Measurements from ENCODE around the gene THYN1.

THYN1 gene

GRCh38 chr11:134216816-134217215, 36.3 kb downstream of the THYN1 start:
- Mint-ChIP-seq H3K27ac (ENCODE audit: low read depth) (no peak overlapping the region), H3K9me3 (no peaks in the 10 kb centered on the region), H3K4me3 (no peak overlapping the region), H3K36me3 (ENCODE audit: insufficient read depth) (peaks cover 22% of the 10 kb centered on the region), H3K27me3 (no peaks in the 10 kb centered on the region), H3K4me1 (peaks cover 17% of the 10 kb centered on the region)
- DNase-seq (ENCODE audit: low spot score in 2 of 2), result no peak
- no peak for ATAC-seq (replicated peaks; ENCODE audit: extremely low read depth, poor library complexity, severe bottlenecking)

- H3K4me3 Mint-ChIP-seq, result no peak overlapping the region
- ATAC-seq (replicated peaks; ENCODE audit: extremely low read depth, poor library complexity, severe bottlenecking), result no peak
- no peaks in the 10 kb centered on the region for H3K9me3 Mint-ChIP-seq
- H3K4me1 Mint-ChIP-seq, result peaks cover 22% of the 10 kb centered on the region
- no peak for DNase-seq (ENCODE audit: low spot score in 2 of 2)
- peaks cover 25% of the 10 kb centered on the region for H3K36me3 Mint-ChIP-seq (ENCODE audit: insufficient read depth)
- H3K27me3 Mint-ChIP-seq, result no peaks in the 10 kb centered on the region
- no peak overlapping the region for H3K27ac Mint-ChIP-seq (ENCODE audit: low read depth)
Observed at GRCh38 chr11:134215836-134216235, 37.3 kb downstream of the THYN1 start.

GRCh38 chr11:134207538-134208239, 45.5 kb downstream of the THYN1 start:
- H3K9me3 Mint-ChIP-seq, result no peaks in the 10 kb centered on the region
- peaks cover 6% of the 10 kb centered on the region for H3K4me1 Mint-ChIP-seq
- peaks cover 35% of the 10 kb centered on the region for H3K36me3 Mint-ChIP-seq (ENCODE audit: insufficient read depth)
- H3K27ac Mint-ChIP-seq (ENCODE audit: low read depth), result no peak overlapping the region
- ATAC-seq (replicated peaks; ENCODE audit: extremely low read depth, poor library complexity, severe bottlenecking) (no peak), DNase-seq (ENCODE audit: low spot score in 2 of 2) (peak; percentile 52 to 56)
- no peak overlapping the region for H3K4me3 Mint-ChIP-seq
- H3K27me3 Mint-ChIP-seq, result no peaks in the 10 kb centered on the region

GRCh38 chr11:134206185-134206584, 47.0 kb downstream of the THYN1 start:
- DNase-seq (ENCODE audit: low spot score in 2 of 2) (no peak), ATAC-seq (replicated peaks; ENCODE audit: extremely low read depth, poor library complexity, severe bottlenecking) (no peak)
- H3K36me3 Mint-ChIP-seq (ENCODE audit: insufficient read depth), result peaks cover 40% of the 10 kb centered on the region
- no peak overlapping the region for H3K27ac Mint-ChIP-seq (ENCODE audit: low read depth)
- H3K27me3 Mint-ChIP-seq, result no peaks in the 10 kb centered on the region
- no peaks in the 10 kb centered on the region for H3K9me3 Mint-ChIP-seq
- H3K4me3 Mint-ChIP-seq, result no peak overlapping the region
- H3K4me1 Mint-ChIP-seq, result no peaks in the 10 kb centered on the region

- H3K36me3 Mint-ChIP-seq (ENCODE audit: insufficient read depth), result peaks cover 41% of the 10 kb centered on the region
- no peaks in the 10 kb centered on the region for H3K4me1 Mint-ChIP-seq
- H3K27ac Mint-ChIP-seq (ENCODE audit: low read depth), result no peak overlapping the region
- no peak for DNase-seq (ENCODE audit: low spot score in 2 of 2)
- no peaks in the 10 kb centered on the region for H3K9me3 Mint-ChIP-seq
- no peak overlapping the region for H3K4me3 Mint-ChIP-seq
- ATAC-seq (replicated peaks; ENCODE audit: extremely low read depth, poor library complexity, severe bottlenecking), result no peak
- no peaks in the 10 kb centered on the region for H3K27me3 Mint-ChIP-seq
Observed at GRCh38 chr11:134205729-134206128, 47.4 kb downstream of the THYN1 start.

- Mint-ChIP-seq H3K36me3 (ENCODE audit: insufficient read depth) (peaks cover 32% of the 10 kb centered on the region), H3K4me1 (no peaks in the 10 kb centered on the region), H3K4me3 (no peak overlapping the region), H3K9me3 (no peaks in the 10 kb centered on the region), H3K27ac (ENCODE audit: low read depth) (no peak overlapping the region), H3K27me3 (no peaks in the 10 kb centered on the region)
- DNase-seq (ENCODE audit: low spot score in 2 of 2) (no peak), ATAC-seq (replicated peaks; ENCODE audit: extremely low read depth, poor library complexity, severe bottlenecking) (no peak)
Observed at GRCh38 chr11:134202661-134203060, 50.5 kb downstream of the THYN1 start.

- ATAC-seq (replicated peaks; ENCODE audit: extremely low read depth, poor library complexity, severe bottlenecking) (no peak), DNase-seq (ENCODE audit: low spot score in 2 of 2) (no peak)
- H3K36me3 Mint-ChIP-seq (ENCODE audit: insufficient read depth), result peaks cover 33% of the 10 kb centered on the region
- H3K4me3 Mint-ChIP-seq, result no peak overlapping the region
- H3K27ac Mint-ChIP-seq (ENCODE audit: low read depth), result no peak overlapping the region
- peaks cover 7% of the 10 kb centered on the region for H3K4me1 Mint-ChIP-seq
- no peaks in the 10 kb centered on the region for H3K27me3 Mint-ChIP-seq
- no peaks in the 10 kb centered on the region for H3K9me3 Mint-ChIP-seq
Observed at GRCh38 chr11:134200688-134201087, 52.5 kb downstream of the THYN1 start.

GRCh38 chr11:134199531-134199930, 53.6 kb downstream of the THYN1 start:
- Mint-ChIP-seq H3K27me3 (no peaks in the 10 kb centered on the region), H3K9me3 (no peaks in the 10 kb centered on the region), H3K4me3 (no peak overlapping the region), H3K27ac (ENCODE audit: low read depth) (no peak overlapping the region), H3K4me1 (peaks cover 7% of the 10 kb centered on the region), H3K36me3 (ENCODE audit: insufficient read depth) (peaks cover 31% of the 10 kb centered on the region)
- DNase-seq (ENCODE audit: low spot score in 2 of 2) (no peak), ATAC-seq (replicated peaks; ENCODE audit: extremely low read depth, poor library complexity, severe bottlenecking) (no peak)
